Transverse colon (tissue), 4 donors: Measurements from ENCODE around the gene PGGHG. TPM values are rescaled to one million over a fixed set of nuclear protein-coding genes. Genes with fewer than 3 reads are reported as not detected.

ENCODE experiments used
- DNase-seq: peaks from one replicate; pipeline ENCODE4 v3.0.0-alpha.2; 2019
- H3K27ac ChIP-seq, 4 donors: fragments of 200-600 bp; sonication (generic); 2 replicates each; pipeline ENCODE4 v1.5.1; 2016 to 2018; ENCODE audit warnings: inconsistent platforms in 4 of 4
- H3K27me3 ChIP-seq: fragments of 200-600 bp; sonication (generic); 2 replicates; pipeline ENCODE4 v1.5.1; 2017; ENCODE audit warnings: inconsistent platforms
- H3K36me3 ChIP-seq, 4 donors: fragments of 200-600 bp; sonication (generic); 2 replicates each; pipeline ENCODE4 v1.5.1; 2017 to 2019; ENCODE audit warnings: inconsistent platforms in 4 of 4
- H3K4me1 ChIP-seq, 4 donors: fragments of 200-600 bp; sonication (generic); 2 replicates each; pipeline ENCODE4 v1.5.1; 2017 to 2020; ENCODE audit warnings: inconsistent platforms in 4 of 4
- H3K4me3 ChIP-seq, 4 donors: fragments of 200-600 bp; sonication (generic); 1 replicate in 1 of 4; 2 replicates in 3 of 4; pipeline versions ENCODE4 v1.5.1 to v1.6.1; 2017 to 2019; ENCODE audit warnings: inconsistent platforms in 4 of 4
- H3K9me3 ChIP-seq, 2 donors: fragments of 200-600 bp; sonication (generic); 2 replicates each; pipeline ENCODE4 v1.5.1; 2017 to 2019; ENCODE audit warnings: inconsistent platforms in 2 of 2
- EP300 ChIP-seq: sonication (generic); formaldehyde crosslinking; IDR thresholded peaks from one replicate; pipeline ENCODE4 v1.6.1; 2017; ENCODE audit warnings: antibody characterized with exemption, low read depth
- POLR2A ChIP-seq: fragments of 450-650 bp; IDR thresholded peaks from one replicate; pipeline ENCODE4 v1.6.1; 2016; ENCODE audit warnings: antibody characterized with exemption, mild to moderate bottlenecking, moderate library complexity
- POLR2AphosphoS5 ChIP-seq, 3 donors: sonication (generic); formaldehyde crosslinking; IDR thresholded peaks; one replicate each; pipeline ENCODE4 v1.6.1; 2016; ENCODE audit warnings: antibody characterized with exemption in 3 of 3
- WGBS, 2 donors: methylation state at CpG; one replicate each; pipeline ENCODE4 v1.1.5; 2018; ENCODE audit warnings: low coverage in 1 of 2; 5-methylcytosine and 5-hydroxymethylcytosine counted together
- in situ Hi-C, 4 donors: fragments of 200-750 bp; cut with MboI; loops; one replicate each; pipeline versions ENCODE4 v1.15.0 to v1.15.1; 2017; ENCODE audit warnings: low sequenced_read_pairs in 3 of 4, low pct_ligation_motif_present in 1 of 4, low pct_unique_long_range_greater_than_20kb in 1 of 4
- intact Hi-C: fragments of 100-400 bp; cut with DNase I; formaldehyde crosslinking; loops from one replicate; pipeline ENCODE4 v1.15.1; 2023; ENCODE audit warnings: low total_unique reads
- total RNA-seq, 4 donors: library from RNA; depleted of rRNA; stranded (reverse); fragments of >200 nt; gene quantifications; one replicate each; pipeline ENCODE4 v1.1.0, GENCODE V29; 2016
- TF ChIP-seq, protein P1 (sequence below), 5 experiments: fragments of 200-600 bp in 3 of 5; fragments of 450-650 bp in 2 of 5; sonication (generic) in 3 of 5; IDR thresholded peaks; 1 replicate in 2 of 5; 2 replicates in 3 of 5; pipeline ENCODE4 v1.5.1; 2016 to 2017; ENCODE audit warnings: antibody characterized with exemption in 5 of 5, inconsistent platforms in 3 of 5, mild to moderate bottlenecking in 2 of 5, moderate library complexity in 1 of 5

Gene PGGHG
- total RNA-seq, 4 donors from 2014 or later = 15.4 to 117 (median 30.8) TPM

DNA sequence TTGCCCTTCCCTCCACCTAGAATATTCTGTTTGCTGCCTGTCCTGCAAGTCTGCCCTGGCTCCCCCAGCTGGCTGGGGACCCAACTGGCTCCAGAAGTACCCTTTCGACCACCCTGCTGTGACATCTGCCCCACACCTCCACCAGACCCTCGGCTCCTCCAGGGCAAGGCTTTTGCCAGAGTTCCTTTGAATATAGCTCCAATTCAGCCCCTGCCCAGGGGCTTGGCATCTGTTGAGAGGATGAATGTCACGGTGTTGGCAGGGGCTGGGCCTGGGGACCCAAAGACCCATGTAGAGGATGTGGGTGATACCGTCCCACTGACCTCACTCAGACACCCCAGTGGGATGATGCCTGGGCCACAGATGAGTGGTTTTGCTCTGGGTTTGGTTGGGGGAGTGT is 6.8 kb upstream of the PGGHG start:
- Histone ChIP-seq H3K9me3 (no peaks in the 10 kb centered on the region), H3K27ac (no peak overlapping the region), H3K4me1 (peaks cover 0 to 34% (median 27%) of the 10 kb centered on the region in 4 donors), H3K36me3 (no peaks in the 10 kb centered on the region), H3K27me3 (peaks cover 75% of the 10 kb centered on the region), H3K4me3 (peak overlapping the region in 1 of 4 donors; percentile 38)
- in situ Hi-C loops = no loop called here
- no peak for DNase-seq
- TF ChIP-seq, protein P1, sequence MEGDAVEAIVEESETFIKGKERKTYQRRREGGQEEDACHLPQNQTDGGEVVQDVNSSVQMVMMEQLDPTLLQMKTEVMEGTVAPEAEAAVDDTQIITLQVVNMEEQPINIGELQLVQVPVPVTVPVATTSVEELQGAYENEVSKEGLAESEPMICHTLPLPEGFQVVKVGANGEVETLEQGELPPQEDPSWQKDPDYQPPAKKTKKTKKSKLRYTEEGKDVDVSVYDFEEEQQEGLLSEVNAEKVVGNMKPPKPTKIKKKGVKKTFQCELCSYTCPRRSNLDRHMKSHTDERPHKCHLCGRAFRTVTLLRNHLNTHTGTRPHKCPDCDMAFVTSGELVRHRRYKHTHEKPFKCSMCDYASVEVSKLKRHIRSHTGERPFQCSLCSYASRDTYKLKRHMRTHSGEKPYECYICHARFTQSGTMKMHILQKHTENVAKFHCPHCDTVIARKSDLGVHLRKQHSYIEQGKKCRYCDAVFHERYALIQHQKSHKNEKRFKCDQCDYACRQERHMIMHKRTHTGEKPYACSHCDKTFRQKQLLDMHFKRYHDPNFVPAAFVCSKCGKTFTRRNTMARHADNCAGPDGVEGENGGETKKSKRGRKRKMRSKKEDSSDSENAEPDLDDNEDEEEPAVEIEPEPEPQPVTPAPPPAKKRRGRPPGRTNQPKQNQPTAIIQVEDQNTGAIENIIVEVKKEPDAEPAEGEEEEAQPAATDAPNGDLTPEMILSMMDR (IDR thresholded peaks at IDR 0.05) = no peak
- no peak for TF ChIP-seq POLR2AphosphoS5 (IDR thresholded peaks at IDR 0.05)
- TF ChIP-seq EP300 = no peak
- TF ChIP-seq POLR2A = no peak
- intact Hi-C loops = no loop called here
- 79% methylated on average over 4 of the region's 4 CpGs; no CpG with 5 or more reads in 1 of the 2 donors for WGBS, 2 donors

DNA sequence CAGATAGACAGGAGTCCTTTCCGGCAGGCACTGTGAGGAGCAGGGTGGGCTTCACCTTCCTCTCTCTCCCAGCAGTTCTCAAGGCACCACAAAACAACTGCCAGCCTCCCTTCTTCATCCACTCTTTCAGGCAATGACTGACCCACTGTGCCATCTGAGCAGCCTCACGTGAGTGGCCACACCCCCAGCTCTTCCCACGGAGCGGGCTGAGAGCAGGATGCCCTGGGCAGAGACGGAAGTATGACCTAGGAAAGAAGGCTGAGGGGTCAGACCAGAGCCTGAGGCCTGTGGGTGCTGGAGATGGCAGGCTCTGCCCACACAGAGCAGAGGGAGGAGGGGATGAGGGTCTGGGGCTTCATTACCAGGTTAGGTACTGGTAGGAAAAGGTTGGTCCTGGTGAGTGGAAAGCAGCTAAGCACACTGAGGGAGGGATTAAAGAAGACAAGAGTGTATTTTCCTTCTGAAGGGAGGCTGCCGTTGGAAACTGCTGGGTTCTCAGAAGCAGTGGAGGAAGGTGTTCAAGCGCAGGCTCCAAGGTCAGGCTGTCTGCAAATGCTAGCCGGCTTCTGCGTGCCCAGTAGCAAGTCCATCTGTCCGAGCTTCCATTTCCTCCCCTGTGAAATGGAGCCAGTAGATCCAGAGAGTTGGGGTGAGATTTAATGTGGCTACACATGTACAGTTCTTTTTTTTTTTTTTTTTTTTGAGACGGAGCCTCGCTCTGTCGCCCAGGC is 6.1 kb upstream of the PGGHG start:
- peaks cover 74% of the 10 kb centered on the region for H3K27me3 ChIP-seq
- no peak overlapping the region for H3K27ac ChIP-seq
- H3K36me3 ChIP-seq = no peaks in the 10 kb centered on the region
- H3K4me3 ChIP-seq = no peak overlapping the region
- TF ChIP-seq POLR2AphosphoS5 (IDR thresholded peaks at IDR 0.05) = no peak
- no peak for TF ChIP-seq POLR2A
- TF ChIP-seq EP300 = no peak
- TF ChIP-seq, protein P1 (IDR thresholded peaks at IDR 0.05) = no peak
- intact Hi-C loops (no loop called here), in situ Hi-C loops (no loop called here)
- 59 to 67% methylated on average over 8 to 13 of the region's 13 CpGs for WGBS, 2 donors
- H3K9me3 ChIP-seq = no peaks in the 10 kb centered on the region
- no peak for DNase-seq
- peaks cover 0 to 36% (median 28%) of the 10 kb centered on the region in 4 donors for H3K4me1 ChIP-seq

DNA sequence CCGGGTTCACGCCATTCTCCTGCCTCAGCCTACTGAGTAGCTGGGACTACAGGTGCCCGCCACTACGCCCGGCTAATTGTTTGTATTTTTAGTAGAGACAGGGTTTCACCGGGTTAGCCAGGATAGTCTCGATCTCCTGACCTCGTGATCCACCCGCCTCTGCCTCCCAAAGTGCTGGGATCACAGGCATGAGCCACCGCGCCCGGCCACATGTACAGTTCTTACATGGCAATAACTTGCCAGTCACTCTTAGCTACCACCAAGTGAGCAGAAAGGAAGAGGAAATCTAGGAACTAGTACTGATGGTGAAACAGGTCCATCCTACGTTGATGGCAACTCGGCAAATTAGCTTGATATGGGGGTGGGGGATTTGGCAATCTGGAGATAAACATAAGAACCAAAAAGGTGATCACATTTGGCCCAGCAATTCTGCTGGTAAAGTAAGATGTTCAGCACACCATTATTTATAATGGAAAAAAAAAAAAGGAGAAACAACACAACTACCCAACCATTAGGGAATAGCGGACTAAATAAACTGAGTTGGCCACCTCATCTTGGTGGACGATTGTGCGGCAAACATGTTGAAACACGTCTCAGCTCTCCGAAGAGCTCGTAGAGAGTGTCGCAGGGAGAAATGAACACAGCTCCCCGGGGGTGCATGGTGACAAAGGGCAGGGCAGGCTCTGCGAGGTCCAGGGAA is 5.4 kb upstream of the PGGHG start:
- Histone ChIP-seq H3K4me1 (peaks cover 0 to 44% (median 35%) of the 10 kb centered on the region in 4 donors), H3K9me3 (no peaks in the 10 kb centered on the region), H3K36me3 (no peaks in the 10 kb centered on the region), H3K27me3 (peaks cover 73% of the 10 kb centered on the region), H3K27ac (no peak overlapping the region), H3K4me3 (no peak overlapping the region)
- TF ChIP-seq POLR2AphosphoS5 (IDR thresholded peaks at IDR 0.05) (no peak), EP300 (no peak), POLR2A (no peak)
- TF ChIP-seq, protein P1 (IDR thresholded peaks at IDR 0.05) = no peak
- WGBS, 2 donors = 71 to 84% methylated on average over 3 to 23 of the region's 23 CpGs
- in situ Hi-C loops (no loop called here), intact Hi-C loops (no loop called here)
- no peak for DNase-seq
